DOHH2 (cell line): Measurements from ENCODE around the gene MCU.

Source experiments
- H3F3A ChIP-seq: fragments of 200-600 bp; sonication (generic), shearing (Covaris generic); 2 replicates; pipeline ENCODE4 v1.6.0; 2016; ENCODE audit warnings: antibody characterized with exemption, mild to moderate bottlenecking; ENCODE audit not compliant: control insufficient read depth, insufficient read depth
- H3K27ac ChIP-seq: fragments of 200-600 bp; sonication (generic); 2 replicates; pipeline ENCODE4 v1.5.1; 2014; ENCODE audit warnings: low read depth, mild to moderate bottlenecking, low read length, moderate library complexity
- H3K27me3 ChIP-seq: fragments of 200-600 bp; sonication (generic); 2 replicates; pipeline ENCODE4 v1.6.1; 2014; ENCODE audit warnings: mild to moderate bottlenecking, low read length, mixed read lengths; ENCODE audit not compliant: control insufficient read depth
- H3K36me3 ChIP-seq: fragments of 200-600 bp; sonication (generic); 2 replicates; pipeline ENCODE4 v1.6.1; 2014; ENCODE audit warnings: mild to moderate bottlenecking, low read length, moderate library complexity, mixed read lengths; ENCODE audit not compliant: control insufficient read depth
- H3K4me1 ChIP-seq: fragments of 200-600 bp; sonication (generic); 2 replicates; pipeline ENCODE4 v1.6.1; 2014; ENCODE audit warnings: mild to moderate bottlenecking, low read length, mixed read lengths; ENCODE audit not compliant: control insufficient read depth
- H3K4me2 ChIP-seq: fragments of 200-600 bp; sonication (generic); 2 replicates; pipeline ENCODE4 v1.6.0; 2014; ENCODE audit warnings: mild to moderate bottlenecking, low read length, moderate library complexity
- H3K4me3 ChIP-seq: fragments of 200-600 bp; sonication (generic); 2 replicates; pipeline ENCODE4 v1.5.1; 2014; ENCODE audit warnings: mild to moderate bottlenecking, low read length, mixed read lengths
- H3K79me2 ChIP-seq: fragments of 200-600 bp; sonication (generic); 2 replicates; pipeline ENCODE4 v1.6.1; 2014; ENCODE audit warnings: mild to moderate bottlenecking, low read length, mixed read lengths; ENCODE audit not compliant: control insufficient read depth
- H3K9me2 ChIP-seq: fragments of 200-600 bp; sonication (generic); replicated peaks from 2 replicates; pipeline ENCODE4 v1.6.1; 2014; ENCODE audit warnings: mild to moderate bottlenecking, low read length, mixed read lengths; ENCODE audit not compliant: control insufficient read depth
- H3K9me3 ChIP-seq: fragments of 200-600 bp; sonication (generic); 2 replicates; pipeline ENCODE4 v1.6.1; 2014; ENCODE audit warnings: antibody characterized with exemption, low read length, mixed read lengths; ENCODE audit not compliant: control insufficient read depth, insufficient read depth
- H4K20me1 ChIP-seq: fragments of 200-600 bp; sonication (generic); 2 replicates; pipeline ENCODE4 v1.6.0; 2014; ENCODE audit warnings: low read depth, mild to moderate bottlenecking, antibody characterized with exemption, low read length, moderate library complexity; ENCODE audit not compliant: control insufficient read depth, insufficient read depth
- CTCF ChIP-seq: fragments of 200-600 bp; sonication (generic); IDR thresholded peaks from one replicate; pipeline ENCODE4 v1.5.1; 2014; ENCODE audit warnings: antibody characterized with exemption, mild to moderate bottlenecking, low read depth, low read length; ENCODE audit not compliant: poor library complexity, severe bottlenecking
- EZH2phosphoT487 ChIP-seq: fragments of 200-600 bp; sonication (generic); IDR thresholded peaks from 2 replicates; pipeline ENCODE4 v1.6.1; 2017; ENCODE audit warnings: borderline replicate concordance, mild to moderate bottlenecking, antibody characterized with exemption, low read length, moderate library complexity, mixed read lengths

MCU gene

GRCh38 chr10:72802332-72802731 is 110.4 kb downstream of the MCU start:
- no peaks in the 10 kb centered on the region for H3F3A ChIP-seq
- H3K4me2 ChIP-seq = no peak overlapping the region
- no peaks in the 10 kb centered on the region for H4K20me1 ChIP-seq
- H3K4me1 ChIP-seq = peaks cover 14% of the 10 kb centered on the region
- H3K27ac ChIP-seq = no peak overlapping the region
- no peaks in the 10 kb centered on the region for H3K36me3 ChIP-seq
- TF ChIP-seq EZH2phosphoT487 (no peak), CTCF (no peak)
- no peaks in the 10 kb centered on the region for H3K9me2 ChIP-seq
- no peaks in the 10 kb centered on the region for H3K79me2 ChIP-seq
- H3K27me3 ChIP-seq = no peaks in the 10 kb centered on the region
- H3K4me3 ChIP-seq = no peak overlapping the region
- H3K9me3 ChIP-seq = no peaks in the 10 kb centered on the region

GRCh38 chr10:72802763-72803505 is 111.0 kb downstream of the MCU start:
- Histone ChIP-seq H3K27me3 (no peaks in the 10 kb centered on the region), H3K79me2 (no peaks in the 10 kb centered on the region), H3F3A (no peaks in the 10 kb centered on the region), H3K4me2 (no peak overlapping the region), H4K20me1 (no peaks in the 10 kb centered on the region), H3K4me3 (no peak overlapping the region), H3K27ac (no peak overlapping the region), H3K9me2 (no peaks in the 10 kb centered on the region), H3K36me3 (no peaks in the 10 kb centered on the region), H3K4me1 (peaks cover 14% of the 10 kb centered on the region), H3K9me3 (no peaks in the 10 kb centered on the region)
- TF ChIP-seq EZH2phosphoT487 (no peak), CTCF (no peak)

GRCh38 chr10:72808001-72808400 is 116.1 kb downstream of the MCU start:
- no peaks in the 10 kb centered on the region for H4K20me1 ChIP-seq
- H3K27ac ChIP-seq = no peak overlapping the region
- TF ChIP-seq CTCF (no peak), EZH2phosphoT487 (no peak)
- H3K9me2 ChIP-seq = no peaks in the 10 kb centered on the region
- H3F3A ChIP-seq = no peaks in the 10 kb centered on the region
- no peak overlapping the region for H3K4me2 ChIP-seq
- no peaks in the 10 kb centered on the region for H3K27me3 ChIP-seq
- no peak overlapping the region for H3K4me3 ChIP-seq
- H3K9me3 ChIP-seq = no peaks in the 10 kb centered on the region
- H3K79me2 ChIP-seq = no peaks in the 10 kb centered on the region
- peaks cover 2% of the 10 kb centered on the region for H3K4me1 ChIP-seq
- no peaks in the 10 kb centered on the region for H3K36me3 ChIP-seq
